GM19238 (cell line): ENCODE measurements around the gene C5orf15.

Experiments used
- DNase-seq: peaks from one replicate; pipeline ENCODE4 v3.0.0; 2011; ENCODE audit warnings: low spot score; ENCODE audit not compliant: insufficient read length

The C5orf15 gene

GRCh38 chr5:133925269-133925668 is 43.2 kb downstream of the C5orf15 start:
- DNase-seq = no peak

- DNase-seq = no peak
Measured at GRCh38 chr5:133924221-133924920, 44.1 kb downstream of the C5orf15 start.

GRCh38 chr5:133921979-133922378 is 46.4 kb downstream of the C5orf15 start:
- DNase-seq = no peak

GRCh38 chr5:133921069-133921468 is 47.4 kb downstream of the C5orf15 start:
- no peak for DNase-seq

DNA sequence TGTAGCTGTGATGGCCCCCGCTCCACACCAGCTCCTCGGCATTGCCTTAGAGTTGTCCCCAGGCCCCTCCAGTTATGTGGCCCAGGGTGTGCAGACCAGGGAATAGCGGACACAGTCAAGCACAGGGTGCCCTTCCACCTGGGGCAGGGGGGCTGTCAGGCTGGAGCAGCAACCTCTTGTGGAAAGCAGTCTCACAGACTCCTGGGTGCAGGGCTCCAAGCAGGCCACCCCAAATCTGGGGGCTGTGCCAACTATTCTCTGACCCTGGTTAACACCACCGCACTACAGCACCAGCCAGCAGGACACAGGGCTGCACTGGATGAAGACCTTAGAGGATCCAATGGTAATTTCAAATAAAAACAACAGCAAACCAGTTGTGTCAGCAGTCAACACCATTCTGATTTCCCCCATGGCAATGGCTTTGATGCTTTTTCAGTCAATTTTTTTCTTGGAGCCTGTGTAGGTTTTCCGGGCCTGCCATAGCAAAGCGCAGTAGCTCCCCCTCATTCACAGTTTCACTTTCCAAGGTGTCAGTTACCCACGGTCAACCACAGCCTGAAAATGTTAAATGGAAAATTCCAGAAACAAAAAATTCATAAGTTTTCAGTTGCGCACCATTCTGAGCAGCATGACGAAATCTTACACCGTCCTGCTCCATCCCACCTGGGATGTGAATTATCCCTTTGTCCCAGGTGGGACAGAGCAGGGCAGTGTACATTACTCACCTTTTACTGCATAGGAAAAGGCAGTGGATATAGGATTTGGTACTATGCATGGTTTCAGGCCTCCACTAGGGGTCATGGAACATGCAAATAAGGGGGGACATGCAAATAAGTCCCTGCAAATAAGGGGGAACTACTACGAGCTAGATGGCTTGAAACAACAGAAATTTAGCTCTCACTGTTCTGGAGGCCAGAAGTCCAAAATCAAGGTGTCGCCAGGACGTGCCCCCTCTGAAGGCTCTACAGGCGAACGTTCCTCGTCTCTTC is 49.0 kb downstream of the C5orf15 start:
- no peak for DNase-seq

GRCh38 chr5:133918731-133919130 is 49.7 kb downstream of the C5orf15 start:
- DNase-seq = no peak

DNA sequence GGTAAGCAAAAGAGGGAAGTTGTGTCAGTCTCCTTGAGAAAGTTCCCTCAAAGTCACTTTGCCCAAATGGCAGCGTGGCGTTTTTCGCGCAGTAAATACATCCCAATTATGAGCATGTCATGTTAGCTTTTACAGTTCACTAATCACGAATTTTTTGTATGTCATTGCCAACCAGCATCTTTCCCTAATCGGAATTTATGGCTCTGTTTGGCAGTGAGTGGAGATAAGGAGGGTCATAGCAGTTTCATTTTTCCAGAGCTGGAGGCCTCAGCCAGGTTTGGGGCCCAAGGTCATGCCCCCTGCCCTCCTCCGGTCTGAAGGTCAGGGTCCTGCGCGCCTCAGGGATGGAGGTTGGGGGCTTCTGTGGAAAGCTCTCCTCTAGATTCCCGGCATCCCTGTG is 50.1 kb downstream of the C5orf15 start:
- DNase-seq = no peak

DNA sequence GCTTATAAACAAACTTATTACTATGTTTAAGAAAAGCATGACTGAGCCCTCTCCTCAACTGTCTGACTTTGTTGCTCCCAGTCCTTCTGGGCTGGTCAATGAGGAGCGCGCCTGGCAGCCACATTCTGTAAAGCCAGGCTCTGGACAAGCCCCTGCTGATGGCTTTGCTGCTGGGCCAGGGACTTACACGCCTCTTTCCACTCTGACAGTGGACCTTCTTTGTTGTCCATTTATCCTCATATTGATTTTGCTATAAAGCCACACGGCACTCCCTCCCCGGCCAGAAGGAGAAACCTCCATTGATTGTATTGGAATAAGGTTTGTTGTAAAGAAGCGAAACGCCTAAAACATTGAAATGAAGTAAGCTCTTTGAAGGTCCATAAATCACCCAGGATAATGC is 50.6 kb downstream of the C5orf15 start:
- DNase-seq = no peak

DNA sequence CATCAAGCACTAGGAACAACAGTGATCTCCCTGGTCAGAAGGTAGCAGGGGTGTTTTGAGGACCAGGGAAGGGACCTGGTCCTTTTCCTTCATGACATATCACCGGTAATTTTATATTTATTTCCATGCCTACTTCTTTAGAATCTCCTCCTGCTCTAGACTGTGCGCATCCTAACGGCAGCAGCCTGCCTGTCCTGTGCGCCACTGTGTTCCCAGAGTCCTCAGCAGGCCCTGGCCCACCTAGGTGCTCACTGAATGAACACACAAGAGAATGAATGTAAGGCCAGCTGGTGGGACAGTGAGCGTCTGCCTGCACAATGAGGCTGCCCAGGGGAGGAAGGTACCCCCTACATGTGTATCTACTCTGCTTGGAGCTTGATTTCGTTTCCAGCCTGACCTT is 51.5 kb downstream of the C5orf15 start:
- no peak for DNase-seq

DNA sequence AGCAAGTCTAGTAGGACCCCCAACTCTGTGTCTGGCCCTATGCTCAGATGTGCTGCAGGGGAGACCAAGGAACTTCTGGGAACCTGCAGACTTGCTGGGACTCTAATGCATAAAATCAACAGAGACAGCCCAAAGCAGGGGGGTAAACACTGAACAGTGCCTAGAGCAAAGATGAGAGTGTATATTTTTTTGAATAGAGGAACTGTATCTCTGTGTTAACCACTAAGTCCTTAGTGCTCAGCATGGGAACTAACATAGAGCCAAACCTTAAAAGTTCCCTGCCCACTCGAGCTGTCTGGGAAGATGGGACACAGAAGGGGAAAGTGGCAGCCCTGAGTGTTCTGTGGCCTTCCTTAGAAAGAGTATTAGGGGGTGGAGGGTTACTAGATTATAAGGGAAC is 51.9 kb downstream of the C5orf15 start:
- DNase-seq = no peak

GRCh38 chr5:133914434-133914833 is 54.0 kb downstream of the C5orf15 start:
- DNase-seq = no peak

DNA sequence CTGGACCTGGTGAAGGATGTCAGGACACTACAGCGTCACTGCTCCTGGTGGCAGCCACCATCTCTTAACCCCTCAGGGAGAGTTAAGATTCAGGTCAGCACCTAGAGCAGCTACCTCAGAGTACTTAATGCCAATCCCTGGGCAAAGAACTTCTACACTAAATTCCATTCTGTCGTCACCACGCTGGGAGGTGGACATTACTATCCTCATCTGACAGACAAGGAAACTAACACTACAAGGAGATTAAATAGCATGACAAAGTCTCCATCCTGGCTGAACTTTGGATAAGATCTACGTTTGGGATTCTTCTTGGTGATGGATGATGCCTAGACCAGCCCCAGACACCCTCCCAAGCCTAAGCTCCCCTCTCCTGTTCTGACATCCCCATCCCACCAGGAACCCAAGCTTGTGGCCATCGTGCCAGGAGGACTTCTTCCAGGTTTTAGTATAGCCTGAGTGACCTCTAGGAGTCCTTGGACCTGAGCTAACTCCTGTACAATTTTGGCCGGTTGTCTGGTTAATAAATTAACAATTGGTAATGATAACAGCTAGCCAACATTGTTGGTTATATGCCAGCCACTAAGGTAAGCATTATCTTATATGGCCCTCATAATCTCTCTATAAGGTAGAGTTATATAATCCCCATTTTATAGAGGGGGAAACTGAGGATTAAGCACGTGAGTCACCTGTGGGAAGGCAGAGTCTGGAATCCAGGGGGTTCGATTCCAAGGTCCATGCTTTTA is 54.8 kb downstream of the C5orf15 start:
- DNase-seq = no peak

- no peak for DNase-seq
Measured at GRCh38 chr5:133912951-133913350, 55.5 kb downstream of the C5orf15 start.

- DNase-seq = no peak
Measured at GRCh38 chr5:133910571-133910970, 57.9 kb downstream of the C5orf15 start.

GRCh38 chr5:133909603-133910002 is 58.8 kb downstream of the C5orf15 start:
- no peak for DNase-seq

GRCh38 chr5:133907075-133907474 is 61.4 kb downstream of the C5orf15 start:
- DNase-seq = no peak

DNA sequence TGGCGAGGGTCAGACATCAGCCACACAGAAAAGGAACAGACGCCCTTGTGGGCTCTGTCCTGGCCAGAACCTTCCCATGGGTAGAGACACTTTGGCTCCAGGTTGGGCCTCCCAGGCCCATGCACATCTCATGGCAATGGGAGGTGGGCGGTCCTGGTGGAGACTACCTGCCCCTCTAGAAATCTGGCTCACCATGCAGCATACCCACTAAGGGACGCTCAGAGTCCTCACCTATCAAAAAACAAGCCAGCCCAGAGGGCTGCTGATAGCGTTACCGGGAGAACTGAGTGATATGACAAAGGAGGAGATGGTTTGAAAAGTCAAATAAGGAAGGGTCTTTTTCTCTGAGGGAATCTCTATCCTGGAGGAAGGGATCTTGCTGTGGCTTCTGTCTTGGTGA is 62.1 kb downstream of the C5orf15 start:
- peak; percentile 27 for DNase-seq
